ENCODE measurements around the gene MEI1.
A peak's percentile ranks its signal among the peaks of the same experiment; 100 is the strongest.
"Not testable (repeated sequence)": the region's sequence is repeated elsewhere in the genome, so short reads cannot be mapped to it uniquely, and the experiment has no call there.

The MEI1 gene

GRCh38 chr22:41699264-41700107 lies at the start of gene MEI1:
TSS of gene MEI1 (plus strand) at chr22:41699503. CDS start at chr22:41699539, 36 bp downstream.
- DNase-seq (ENCODE audit: low read depth in 2 of 2): peak; percentile 71 to 79

GRCh38 chr22:41650229-41650628 lies 49.1 kb upstream of the MEI1 start:
- DNase-seq (ENCODE audit: low read depth in 2 of 2): no peak

- no peak for DNase-seq (ENCODE audit: low read depth in 2 of 2)
Observed at GRCh38 chr22:41650821-41651220, 48.5 kb upstream of the MEI1 start.

- no peak for DNase-seq (ENCODE audit: low read depth in 2 of 2)
Observed at GRCh38 chr22:41654322-41654721, 45.0 kb upstream of the MEI1 start.

- DNase-seq (ENCODE audit: low read depth in 2 of 2): no peak
Observed at GRCh38 chr22:41656556-41656955, 42.7 kb upstream of the MEI1 start.

GRCh38 chr22:41657709-41658108 lies 41.6 kb upstream of the MEI1 start:
- DNase-seq (ENCODE audit: low read depth in 2 of 2): no peak

GRCh38 chr22:41658869-41659268 lies 40.4 kb upstream of the MEI1 start:
- DNase-seq (ENCODE audit: low read depth in 2 of 2): no peak

GRCh38 chr22:41659941-41660340 lies 39.4 kb upstream of the MEI1 start:
- DNase-seq (ENCODE audit: low read depth in 2 of 2): no peak

- DNase-seq (ENCODE audit: low read depth in 2 of 2): no peak
Observed at GRCh38 chr22:41660416-41660815, 38.9 kb upstream of the MEI1 start.

- no peak for DNase-seq (ENCODE audit: low read depth in 2 of 2)
Observed at GRCh38 chr22:41661088-41661487, 38.2 kb upstream of the MEI1 start.

GRCh38 chr22:41661713-41662112 lies 37.6 kb upstream of the MEI1 start:
- DNase-seq (ENCODE audit: low read depth in 2 of 2): no peak

- not testable (repeated sequence) for DNase-seq (ENCODE audit: low read depth in 2 of 2)
Observed at GRCh38 chr22:41663594-41663993, 35.7 kb upstream of the MEI1 start.

- no peak for DNase-seq (ENCODE audit: low read depth in 2 of 2)
Observed at GRCh38 chr22:41664490-41664889, 34.8 kb upstream of the MEI1 start.

- DNase-seq (ENCODE audit: low read depth in 2 of 2): no peak
Observed at GRCh38 chr22:41664951-41665350, 34.4 kb upstream of the MEI1 start.

GRCh38 chr22:41668971-41669911 lies 30.1 kb upstream of the MEI1 start:
- DNase-seq (ENCODE audit: low read depth in 2 of 2): no peak

GRCh38 chr22:41672096-41672495 lies 27.2 kb upstream of the MEI1 start:
- DNase-seq (ENCODE audit: low read depth in 2 of 2): not testable (repeated sequence)

- DNase-seq (ENCODE audit: low read depth in 2 of 2): no peak
Observed at GRCh38 chr22:41672780-41673509, 26.4 kb upstream of the MEI1 start.

GRCh38 chr22:41674846-41675340 lies 24.4 kb upstream of the MEI1 start:
- DNase-seq (ENCODE audit: low read depth in 2 of 2): no peak

GRCh38 chr22:41676134-41676533 lies 23.2 kb upstream of the MEI1 start:
- no peak for DNase-seq (ENCODE audit: low read depth in 2 of 2)

- DNase-seq (ENCODE audit: low read depth in 2 of 2): no peak
Observed at GRCh38 chr22:41681616-41682015, 17.7 kb upstream of the MEI1 start.

- DNase-seq (ENCODE audit: low read depth in 2 of 2): peak; percentile 62 to 70
Observed at GRCh38 chr22:41682033-41682807, 17.1 kb upstream of the MEI1 start.
